GM23338 (cell line): ENCODE data around the gene SRRT.

Source experiments
- CTCF ChIP-seq, 2 experiments: fragments of 200-600 bp in 1 of 2; sonication (generic) in 1 of 2; conservative IDR thresholded peaks; 2 replicates each; pipeline versions ENCODE4 v1.5.1 to v1.6.1; 2016 to 2017; ENCODE audit warnings: antibody characterized with exemption in 2 of 2, low read depth in 2 of 2, mild to moderate bottlenecking in 2 of 2, moderate library complexity in 1 of 2
- EZH2 ChIP-seq: fragments of 200-600 bp; sonication (generic); IDR thresholded peaks from one replicate; pipeline ENCODE4 v1.8.0; 2017; ENCODE audit warnings: antibody characterized with exemption, mild to moderate bottlenecking, low read depth; ENCODE audit not compliant: unreplicated experiment
- POLR2AphosphoS5 ChIP-seq: IDR thresholded peaks from 2 replicates; pipeline ENCODE4 v1.6.1; 2016; ENCODE audit warnings: antibody characterized with exemption, low read depth

GRCh38 chr7:100829150-100829716, 45.7 kb upstream of the SRRT start:
- no peak for TF ChIP-seq EZH2
- TF ChIP-seq CTCF (conservative IDR thresholded peaks at IDR 0.05; ENCODE audit: low read depth in 2 of 2): no peak
- no peak for TF ChIP-seq POLR2AphosphoS5
